GM10266 (cell line): ENCODE results near the gene LMF1.

Experiments used
- DNase-seq: peaks from one replicate; pipeline ENCODE4 v3.0.0; 2012; ENCODE audit errors: extremely low spot score
- TF ChIP-seq, protein P1 (sequence below): IDR thresholded peaks from 2 replicates; pipeline ENCODE4 v1.5.1; 2012; ENCODE audit warnings: mild to moderate bottlenecking, low read depth; ENCODE audit not compliant: control insufficient read depth, insufficient read depth; ENCODE audit errors: missing control alignments

Gene LMF1

DNA sequence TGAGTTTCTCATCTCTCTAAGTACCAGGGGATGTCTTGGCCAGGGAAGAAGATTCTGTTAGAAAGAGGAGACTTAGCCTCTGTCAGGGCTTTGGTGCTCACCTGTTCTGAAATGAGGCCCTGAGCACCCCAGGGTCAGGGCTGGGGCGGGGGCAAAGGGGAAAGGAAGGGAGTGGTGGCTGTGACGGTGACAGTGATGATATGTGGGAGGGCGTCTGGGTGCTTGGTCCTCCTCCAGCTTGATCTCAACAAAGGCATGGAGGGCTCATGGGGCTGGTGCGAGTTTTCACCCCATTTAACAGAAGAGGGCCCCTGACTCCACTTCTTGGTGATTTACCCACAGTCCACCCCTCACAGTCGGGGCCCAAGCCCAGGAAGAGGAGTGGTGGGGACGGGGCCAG, 25.9 kb upstream of the LMF1 start:
- TF ChIP-seq, protein P1, sequence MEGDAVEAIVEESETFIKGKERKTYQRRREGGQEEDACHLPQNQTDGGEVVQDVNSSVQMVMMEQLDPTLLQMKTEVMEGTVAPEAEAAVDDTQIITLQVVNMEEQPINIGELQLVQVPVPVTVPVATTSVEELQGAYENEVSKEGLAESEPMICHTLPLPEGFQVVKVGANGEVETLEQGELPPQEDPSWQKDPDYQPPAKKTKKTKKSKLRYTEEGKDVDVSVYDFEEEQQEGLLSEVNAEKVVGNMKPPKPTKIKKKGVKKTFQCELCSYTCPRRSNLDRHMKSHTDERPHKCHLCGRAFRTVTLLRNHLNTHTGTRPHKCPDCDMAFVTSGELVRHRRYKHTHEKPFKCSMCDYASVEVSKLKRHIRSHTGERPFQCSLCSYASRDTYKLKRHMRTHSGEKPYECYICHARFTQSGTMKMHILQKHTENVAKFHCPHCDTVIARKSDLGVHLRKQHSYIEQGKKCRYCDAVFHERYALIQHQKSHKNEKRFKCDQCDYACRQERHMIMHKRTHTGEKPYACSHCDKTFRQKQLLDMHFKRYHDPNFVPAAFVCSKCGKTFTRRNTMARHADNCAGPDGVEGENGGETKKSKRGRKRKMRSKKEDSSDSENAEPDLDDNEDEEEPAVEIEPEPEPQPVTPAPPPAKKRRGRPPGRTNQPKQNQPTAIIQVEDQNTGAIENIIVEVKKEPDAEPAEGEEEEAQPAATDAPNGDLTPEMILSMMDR: no peak
- DNase-seq: no peak

DNA sequence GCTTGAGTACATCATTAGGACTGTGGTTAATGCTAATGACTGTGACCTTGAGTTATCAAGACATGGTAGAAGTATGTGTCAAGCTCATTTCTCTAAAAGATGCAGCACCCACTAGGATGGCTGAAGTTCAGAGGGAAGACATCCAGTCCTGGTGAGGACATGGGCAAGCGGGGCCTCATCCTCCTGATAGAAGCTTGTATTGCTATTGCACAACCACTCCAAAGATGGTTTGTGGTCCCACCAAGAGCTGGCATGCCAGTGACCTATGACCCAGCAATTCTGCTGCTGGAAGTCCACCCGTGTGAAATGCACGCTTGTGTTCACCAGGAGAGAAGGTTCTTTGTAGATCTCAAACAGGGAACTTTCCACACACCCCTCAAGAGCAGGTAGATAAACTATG, 25.0 kb upstream of the LMF1 start:
- TF ChIP-seq, protein P1: no peak
- DNase-seq: no peak

DNA sequence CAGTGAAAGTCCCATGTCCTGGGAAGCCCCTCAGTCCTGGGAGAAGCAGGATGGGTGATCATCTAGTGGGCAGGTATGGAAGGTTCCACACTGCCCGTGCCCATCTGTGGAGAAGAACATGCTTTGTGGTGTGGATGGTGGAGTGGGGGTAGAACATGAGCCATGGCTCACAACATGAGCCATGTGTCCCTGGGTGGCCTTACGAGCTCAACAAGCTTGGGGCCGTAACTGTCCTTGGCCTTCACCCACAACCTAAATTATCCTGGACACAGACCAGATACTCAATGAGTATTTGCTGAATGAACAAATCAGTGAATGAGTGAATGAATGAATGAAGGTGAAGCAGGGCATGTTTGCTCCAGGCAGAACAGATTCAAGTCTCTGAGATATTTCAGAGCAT, 24.3 kb upstream of the LMF1 start:
- TF ChIP-seq, protein P1: no peak
- no peak for DNase-seq

GRCh38 chr16:993731-994130, 22.9 kb upstream of the LMF1 start:
- TF ChIP-seq, protein P1: no peak
- no peak for DNase-seq

DNA sequence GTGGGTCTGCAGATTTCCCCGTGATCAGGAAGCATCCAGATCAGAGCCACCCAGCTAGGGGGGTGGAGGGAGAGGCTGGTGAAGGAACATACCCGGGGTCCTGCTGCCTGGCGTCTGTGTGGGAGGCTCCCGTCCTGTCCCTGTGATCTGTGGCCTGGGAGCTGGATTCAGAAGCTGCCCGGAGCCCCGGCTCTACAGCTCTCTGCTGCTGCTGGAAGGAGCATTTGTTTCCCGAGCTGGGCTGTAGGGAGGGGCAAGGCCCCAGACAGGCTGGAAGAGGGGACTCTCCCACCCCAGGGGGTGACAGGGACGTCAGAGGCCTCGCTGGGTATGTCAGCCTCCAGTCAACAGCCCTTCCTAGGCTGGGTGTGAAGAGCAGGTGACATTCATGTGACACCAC, 21.0 kb upstream of the LMF1 start:
- DNase-seq: no peak
- TF ChIP-seq, protein P1: no peak

- TF ChIP-seq, protein P1: no peak
- DNase-seq: no peak
These were observed 20.6 kb upstream of the LMF1 start for GRCh38 chr16:991345-991744.

- TF ChIP-seq, protein P1: no peak
- no peak for DNase-seq
These were observed 19.9 kb upstream of the LMF1 start for GRCh38 chr16:990516-991291.
